ENCODE data around the gene GET4.

GRCh38 chr7:934469-935163 lies 58.3 kb downstream of the GET4 start:
- TF ChIP-seq CTCF (IDR thresholded peaks at IDR 0.05) (no peak), POLR2A (IDR thresholded peaks at IDR 0.05) (no peak)

Data from body of pancreas (tissue), 4 donors.